CD4-positive, CD25-positive, alpha-beta regulatory T cell (primary cell): ENCODE data around the gene POLRMT. TPM values are rescaled to one million over a fixed set of nuclear protein-coding genes. Genes with fewer than 3 reads are reported as not detected.

Experiments used
- ATAC-seq, 2 donors: fragments of 150-1000 bp; cut with Tn5 transposase; one replicate each; pipeline ENCODE4 v1.10.0; 2021; ENCODE audit warnings: low read depth in 2 of 2, moderate number of reproducible peaks in 2 of 2, moderate library complexity in 1 of 2
- DNase-seq, 3 donors: peaks; one replicate each; pipeline versions ENCODE4 v3.0.0 to v3.0.0-alpha.2; 2012 to 2022; ENCODE audit warnings: mixed read lengths in 1 of 3
- H3K27ac ChIP-seq: one replicate; pipeline ENCODE4 v1.7.0; 2013; ENCODE audit warnings: mild to moderate bottlenecking, low read length; ENCODE audit not compliant: insufficient read depth, poor library complexity, severe bottlenecking
- H3K27me3 ChIP-seq: one replicate; pipeline ENCODE4 v1.7.0; 2013; ENCODE audit warnings: low read length; ENCODE audit not compliant: control insufficient read depth, insufficient read depth
- H3K36me3 ChIP-seq: one replicate; pipeline ENCODE4 v1.7.0; 2013; ENCODE audit warnings: mild to moderate bottlenecking, low read length, moderate library complexity; ENCODE audit not compliant: control insufficient read depth, insufficient read depth
- H3K4me1 ChIP-seq: 2 replicates; pipeline ENCODE4 v1.7.0; 2013; ENCODE audit warnings: mild to moderate bottlenecking, low read length; ENCODE audit not compliant: insufficient read depth, control insufficient read depth, poor library complexity, severe bottlenecking
- H3K4me3 ChIP-seq: one replicate; pipeline ENCODE4 v1.7.0; 2013; ENCODE audit warnings: low read depth, mild to moderate bottlenecking, low read length, moderate library complexity
- H3K9me3 ChIP-seq, 2 experiments: 1 replicate in 1 of 2; 2 replicates in 1 of 2; pipeline ENCODE4 v1.7.0; 2013; ENCODE audit warnings: low read length in 2 of 2, mild to moderate bottlenecking in 1 of 2, moderate library complexity in 1 of 2; ENCODE audit not compliant: control insufficient read depth in 2 of 2
- H3K27ac Mint-ChIP-seq, 3 donors: one replicate each; pipeline ENCODE4 v1.8.0; 2020 to 2022; ENCODE audit warnings: mild to moderate bottlenecking in 3 of 3, mixed read lengths in 3 of 3, moderate library complexity in 2 of 3
- H3K27me3 Mint-ChIP-seq: one replicate; pipeline ENCODE4 v1.8.0; 2022; ENCODE audit warnings: mild to moderate bottlenecking, mixed read lengths
- H3K36me3 Mint-ChIP-seq: one replicate; pipeline ENCODE4 v1.8.0; 2020; ENCODE audit warnings: mixed read lengths
- H3K4me1 Mint-ChIP-seq, 4 donors: one replicate each; pipeline ENCODE4 v1.8.0; 2020 to 2022; ENCODE audit warnings: mixed read lengths in 4 of 4, mild to moderate bottlenecking in 1 of 4
- H3K4me3 Mint-ChIP-seq, 4 donors: one replicate each; pipeline ENCODE4 v1.8.0; 2020 to 2022; ENCODE audit warnings: mild to moderate bottlenecking in 4 of 4, mixed read lengths in 4 of 4, moderate library complexity in 3 of 4
- H3K9me3 Mint-ChIP-seq, 7 donors: one replicate each; pipeline ENCODE4 v1.8.0; 2020 to 2022; ENCODE audit warnings: mixed read lengths in 7 of 7, mild to moderate bottlenecking in 3 of 7, moderate library complexity in 2 of 7
- polyA plus RNA-seq, 4 donors: library from polyadenylated mRNA; unstranded; fragments of 300-500 nt; fragmentation: Illumina TruSeq; gene quantifications; one replicate each; pipeline ENCODE4 v1.2.3, GENCODE V29; 2021
- total RNA-seq: library from RNA; stranded (reverse); gene quantifications from one replicate; pipeline ENCODE4 v1.2.3, GENCODE V29; 2022

The POLRMT gene
- total and polyA plus RNA-seq, 5 donors from 2014 or later: 25.4 to 62.9 (median 35.8) TPM

DNA sequence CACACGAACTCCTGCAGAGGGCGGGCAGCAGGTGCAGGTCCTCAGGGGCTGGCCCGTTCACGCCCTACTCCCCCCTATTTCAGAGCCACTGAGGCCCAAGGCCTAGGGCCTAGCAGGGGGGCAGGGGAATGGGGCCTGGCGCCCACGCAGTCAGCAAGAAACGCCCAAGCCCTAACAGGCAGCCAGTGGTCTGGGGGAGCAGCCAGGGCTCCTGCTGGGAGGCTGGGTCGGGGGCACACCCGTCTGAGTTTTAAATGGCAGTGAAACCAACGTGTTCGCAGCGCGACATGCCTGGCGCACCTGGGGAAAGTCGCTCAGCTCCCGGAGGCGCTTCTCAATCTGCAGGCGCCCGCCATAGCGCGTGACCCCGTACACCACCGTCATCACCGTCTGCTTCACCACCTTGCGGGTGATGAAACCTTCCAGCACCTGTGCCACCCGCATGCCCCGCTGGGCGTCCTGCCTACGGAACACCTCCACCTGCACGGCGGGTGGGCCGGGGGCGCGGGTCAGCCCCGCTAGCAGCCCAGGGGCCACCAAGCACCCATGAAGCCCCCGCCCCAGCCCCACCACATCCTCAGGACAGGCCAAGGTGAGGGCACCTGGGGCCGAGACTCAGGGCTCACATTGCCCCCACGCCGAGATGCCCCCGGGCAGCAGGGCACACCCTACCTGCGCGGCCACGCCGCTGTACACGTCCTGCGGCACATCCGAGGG lies 13.9 kb downstream of the POLRMT start:
- no peak overlapping the region for H3K4me3 ChIP-seq
- Mint-ChIP-seq H3K4me3 (no peak overlapping the region), H3K4me1 (peaks cover 0 to 6% (median 2%) of the 10 kb centered on the region in 4 donors), H3K27ac (no peak overlapping the region), H3K27me3 (peaks cover 5% of the 10 kb centered on the region), H3K36me3 (peaks cover 8% of the 10 kb centered on the region), H3K9me3 (peaks cover 0 to 2% (median 0%) of the 10 kb centered on the region in 7 donors)
- no peaks in the 10 kb centered on the region for H3K27me3 ChIP-seq
- peaks cover 2% of the 10 kb centered on the region for H3K4me1 ChIP-seq
- H3K36me3 ChIP-seq: peaks cover 12% of the 10 kb centered on the region
- DNase-seq (no peak), ATAC-seq (no peak)
- H3K9me3 ChIP-seq: no peaks in the 10 kb centered on the region
- no peak overlapping the region for H3K27ac ChIP-seq

GRCh38 chr19:618674-619285 lies 14.6 kb downstream of the POLRMT start:
- no peak overlapping the region for H3K4me3 Mint-ChIP-seq
- no peaks in the 10 kb centered on the region for H3K27me3 ChIP-seq
- peaks cover 8% of the 10 kb centered on the region for H3K36me3 Mint-ChIP-seq
- peaks cover 0 to 2% (median 0%) of the 10 kb centered on the region in 7 donors for H3K9me3 Mint-ChIP-seq
- peaks cover 9% of the 10 kb centered on the region for H3K36me3 ChIP-seq
- ATAC-seq: no peak
- H3K27ac Mint-ChIP-seq: no peak overlapping the region
- no peaks in the 10 kb centered on the region for H3K9me3 ChIP-seq
- peaks cover 0 to 6% (median 2%) of the 10 kb centered on the region in 4 donors for H3K4me1 Mint-ChIP-seq
- no peak overlapping the region for H3K4me3 ChIP-seq
- no peak for DNase-seq
- no peak overlapping the region for H3K27ac ChIP-seq
- H3K27me3 Mint-ChIP-seq: peaks cover 8% of the 10 kb centered on the region
- peaks cover 2% of the 10 kb centered on the region for H3K4me1 ChIP-seq

DNA sequence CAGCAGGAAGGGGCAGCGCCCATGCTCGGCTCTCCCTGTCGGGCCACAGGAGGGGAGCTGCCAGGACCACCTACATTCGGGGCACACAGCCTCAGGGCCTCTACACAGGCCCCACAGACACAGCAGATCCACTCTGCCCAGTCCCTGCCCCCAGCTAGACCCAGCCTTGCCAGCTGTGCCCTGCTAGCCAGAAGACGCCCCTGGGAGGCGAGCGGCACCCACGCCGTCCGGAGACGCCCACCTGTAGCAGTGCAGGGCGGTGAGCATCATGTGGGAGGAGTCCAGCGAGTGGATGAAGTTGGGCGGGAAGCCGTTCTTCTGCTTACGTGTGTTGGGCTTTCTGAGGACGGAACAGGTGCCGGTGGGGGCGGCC lies 15.1 kb downstream of the POLRMT start:
- no peaks in the 10 kb centered on the region for H3K27me3 ChIP-seq
- ATAC-seq (no peak), DNase-seq (no peak)
- Mint-ChIP-seq H3K4me3 (no peak overlapping the region), H3K27ac (no peak overlapping the region), H3K9me3 (peaks cover 0 to 2% (median 0%) of the 10 kb centered on the region in 7 donors), H3K27me3 (peaks cover 8% of the 10 kb centered on the region), H3K36me3 (peaks cover 8% of the 10 kb centered on the region), H3K4me1 (peaks cover 0 to 6% (median 2%) of the 10 kb centered on the region in 4 donors)
- H3K4me1 ChIP-seq: peaks cover 2% of the 10 kb centered on the region
- H3K9me3 ChIP-seq: no peaks in the 10 kb centered on the region
- no peak overlapping the region for H3K4me3 ChIP-seq
- H3K36me3 ChIP-seq: peaks cover 8% of the 10 kb centered on the region
- no peak overlapping the region for H3K27ac ChIP-seq

DNA sequence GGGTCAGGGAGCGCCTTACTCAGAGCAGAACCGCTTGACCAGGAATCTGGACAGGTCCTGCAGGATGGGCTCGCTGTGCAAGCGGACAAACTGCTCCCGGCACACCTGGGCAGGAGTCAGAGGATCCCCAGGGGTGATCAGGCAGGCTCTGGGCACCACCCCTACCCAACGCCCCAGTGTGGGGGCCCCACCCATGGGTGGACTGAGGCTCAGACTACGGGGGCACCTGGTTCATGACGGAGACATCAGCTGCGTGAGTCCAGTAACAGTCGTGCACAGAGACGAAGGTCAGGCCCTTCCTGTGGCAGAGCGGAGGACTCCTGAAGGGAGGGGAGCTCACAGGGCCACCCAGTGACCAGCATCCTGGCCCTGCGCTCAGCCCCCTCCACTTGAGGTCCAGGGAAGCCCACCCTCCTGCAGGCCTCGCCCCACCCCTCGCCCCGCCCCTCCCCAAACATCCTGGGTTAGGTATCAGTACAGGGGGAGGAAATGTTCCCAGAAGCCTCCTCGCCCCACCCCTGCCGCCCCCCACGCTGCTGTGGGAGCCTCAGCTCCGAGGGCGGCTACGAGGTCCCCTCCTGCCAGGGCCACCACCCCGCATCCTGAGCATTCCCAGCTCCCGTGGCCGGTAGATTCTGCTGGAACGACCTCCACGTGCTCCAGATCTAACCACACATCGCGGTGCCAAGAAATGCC lies 15.6 kb downstream of the POLRMT start:
- Mint-ChIP-seq H3K4me3 (no peak overlapping the region), H3K4me1 (peaks cover 0 to 8% (median 3%) of the 10 kb centered on the region in 4 donors), H3K9me3 (peaks cover 0 to 2% (median 0%) of the 10 kb centered on the region in 7 donors), H3K27me3 (peaks cover 8% of the 10 kb centered on the region), H3K36me3 (peaks cover 8% of the 10 kb centered on the region), H3K27ac (no peak overlapping the region)
- H3K27ac ChIP-seq: no peak overlapping the region
- peaks cover 2% of the 10 kb centered on the region for H3K4me1 ChIP-seq
- peaks cover 8% of the 10 kb centered on the region for H3K36me3 ChIP-seq
- no peak for DNase-seq
- no peak for ATAC-seq
- H3K4me3 ChIP-seq: no peak overlapping the region
- H3K27me3 ChIP-seq: no peaks in the 10 kb centered on the region
- no peaks in the 10 kb centered on the region for H3K9me3 ChIP-seq

- no peaks in the 10 kb centered on the region for H3K27me3 ChIP-seq
- peaks cover 3% of the 10 kb centered on the region for H3K4me1 ChIP-seq
- no peak overlapping the region for H3K4me3 ChIP-seq
- no peaks in the 10 kb centered on the region for H3K9me3 ChIP-seq
- no peak for ATAC-seq
- H3K27ac Mint-ChIP-seq: no peak overlapping the region
- no peak for DNase-seq
- H3K4me3 Mint-ChIP-seq: no peak overlapping the region
- H3K9me3 Mint-ChIP-seq: peaks cover 0 to 2% (median 0%) of the 10 kb centered on the region in 7 donors
- H3K27ac ChIP-seq: no peak overlapping the region
- H3K36me3 Mint-ChIP-seq: peaks cover 8% of the 10 kb centered on the region
- H3K36me3 ChIP-seq: peaks cover 8% of the 10 kb centered on the region
- peaks cover 0 to 8% (median 3%) of the 10 kb centered on the region in 4 donors for H3K4me1 Mint-ChIP-seq
- H3K27me3 Mint-ChIP-seq: peaks cover 8% of the 10 kb centered on the region
Observed at GRCh38 chr19:616747-617526, 16.4 kb downstream of the POLRMT start.

- Mint-ChIP-seq H3K4me3 (no peak overlapping the region), H3K27me3 (peaks cover 14% of the 10 kb centered on the region), H3K36me3 (peaks cover 8% of the 10 kb centered on the region), H3K27ac (no peak overlapping the region), H3K9me3 (peaks cover 0 to 2% (median 0%) of the 10 kb centered on the region in 7 donors), H3K4me1 (peaks cover 0 to 14% (median 7%) of the 10 kb centered on the region in 4 donors)
- Histone ChIP-seq H3K4me3 (no peak overlapping the region), H3K36me3 (peaks cover 8% of the 10 kb centered on the region), H3K27ac (no peak overlapping the region), H3K27me3 (no peaks in the 10 kb centered on the region), H3K9me3 (no peaks in the 10 kb centered on the region), H3K4me1 (peaks cover 10% of the 10 kb centered on the region)
- DNase-seq (no peak), ATAC-seq (no peak)
Observed at GRCh38 chr19:616062-616700, 17.2 kb downstream of the POLRMT start.

- peaks cover 0 to 2% (median 0%) of the 10 kb centered on the region in 7 donors for H3K9me3 Mint-ChIP-seq
- peaks cover 14% of the 10 kb centered on the region for H3K27me3 Mint-ChIP-seq
- ATAC-seq: no peak
- Histone ChIP-seq H3K36me3 (peaks cover 8% of the 10 kb centered on the region), H3K4me1 (peaks cover 16% of the 10 kb centered on the region), H3K9me3 (no peaks in the 10 kb centered on the region), H3K27ac (no peak overlapping the region), H3K27me3 (no peaks in the 10 kb centered on the region), H3K4me3 (no peak overlapping the region)
- peak overlapping the region; percentile 61 to 78 (median 66) for H3K4me3 Mint-ChIP-seq
- peaks cover 0 to 19% (median 11%) of the 10 kb centered on the region in 4 donors for H3K4me1 Mint-ChIP-seq
- no peak overlapping the region for H3K27ac Mint-ChIP-seq
- peaks cover 8% of the 10 kb centered on the region for H3K36me3 Mint-ChIP-seq
- no peak for DNase-seq
Observed at GRCh38 chr19:615619-616018, 17.7 kb downstream of the POLRMT start.
